C4-2B (cell line): Measurements from ENCODE around the gene NLGN2.

Experiments
- CTCF ChIP-seq: fragments of 450-650 bp; conservative IDR thresholded peaks from 2 replicates; pipeline ENCODE4 v1.5.1; 2017; ENCODE audit warnings: mild to moderate bottlenecking
- ZFX ChIP-seq: fragments of 450-650 bp; IDR thresholded peaks from 2 replicates; pipeline ENCODE4 v1.6.1; 2017

- TF ChIP-seq CTCF = no peak
- no peak for TF ChIP-seq ZFX
These were observed 39.6 kb upstream of the NLGN2 start for GRCh38 chr17:7367918-7368598.
